PFSK-1 (cell line): ENCODE measurements around the gene RAD51B.

Experiments
- FOXP2 ChIP-seq: optimal IDR thresholded peaks from 2 replicates; pipeline ENCODE3; 2011; ENCODE audit warnings: borderline replicate concordance, control low read depth, inconsistent platforms; ENCODE audit not compliant: insufficient read depth; ENCODE audit errors: extremely low read length, extremely low read depth
- POLR2AphosphoS5 ChIP-seq: IDR thresholded peaks from 2 replicates; pipeline ENCODE4 v1.6.1; 2012; ENCODE audit warnings: low read depth, mild to moderate bottlenecking, control low read depth, low read length, moderate library complexity
- SIN3A ChIP-seq: IDR thresholded peaks from 2 replicates; pipeline ENCODE4 v1.6.1; 2012; ENCODE audit warnings: mild to moderate bottlenecking, low read length, moderate library complexity, borderline replicate concordance; ENCODE audit not compliant: insufficient read depth
- TAF1 ChIP-seq: IDR thresholded peaks from 2 replicates; pipeline ENCODE4 v1.6.1; 2012; ENCODE audit warnings: low read length, control low read depth, borderline replicate concordance; ENCODE audit not compliant: insufficient read depth
- TF ChIP-seq, protein P1 (sequence below), 2 experiments: IDR thresholded peaks; 2 replicates each; pipeline versions ENCODE4 v1.6.1 to v1.8.0; 2011 to 2012; ENCODE audit warnings: low read depth in 2 of 2, low read length in 2 of 2, control low read depth in 1 of 2, inconsistent platforms in 1 of 2, mild to moderate bottlenecking in 1 of 2, moderate library complexity in 1 of 2; ENCODE audit not compliant: insufficient read depth in 1 of 2

The RAD51B gene

DNA sequence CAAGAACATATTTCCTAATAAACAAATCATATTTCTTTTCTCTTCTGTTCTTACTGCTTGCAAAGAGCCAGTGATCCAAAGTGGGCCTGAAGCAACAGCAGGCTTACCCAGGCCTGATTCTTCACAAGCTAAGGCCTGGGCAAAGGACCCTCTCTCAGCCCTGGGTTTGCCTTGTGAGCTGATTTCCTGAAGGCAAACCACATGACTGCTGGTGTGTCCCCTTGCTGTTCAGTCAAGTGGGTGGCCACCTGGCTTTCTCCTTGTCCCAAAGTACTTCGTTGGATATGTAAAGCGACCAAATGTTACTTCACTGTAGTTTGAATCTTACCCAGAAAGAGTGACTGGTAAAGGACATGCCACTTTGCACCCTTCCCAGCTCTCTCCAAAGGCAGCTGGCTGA lies 580.4 kb downstream of the RAD51B start:
- TF ChIP-seq, protein P1, sequence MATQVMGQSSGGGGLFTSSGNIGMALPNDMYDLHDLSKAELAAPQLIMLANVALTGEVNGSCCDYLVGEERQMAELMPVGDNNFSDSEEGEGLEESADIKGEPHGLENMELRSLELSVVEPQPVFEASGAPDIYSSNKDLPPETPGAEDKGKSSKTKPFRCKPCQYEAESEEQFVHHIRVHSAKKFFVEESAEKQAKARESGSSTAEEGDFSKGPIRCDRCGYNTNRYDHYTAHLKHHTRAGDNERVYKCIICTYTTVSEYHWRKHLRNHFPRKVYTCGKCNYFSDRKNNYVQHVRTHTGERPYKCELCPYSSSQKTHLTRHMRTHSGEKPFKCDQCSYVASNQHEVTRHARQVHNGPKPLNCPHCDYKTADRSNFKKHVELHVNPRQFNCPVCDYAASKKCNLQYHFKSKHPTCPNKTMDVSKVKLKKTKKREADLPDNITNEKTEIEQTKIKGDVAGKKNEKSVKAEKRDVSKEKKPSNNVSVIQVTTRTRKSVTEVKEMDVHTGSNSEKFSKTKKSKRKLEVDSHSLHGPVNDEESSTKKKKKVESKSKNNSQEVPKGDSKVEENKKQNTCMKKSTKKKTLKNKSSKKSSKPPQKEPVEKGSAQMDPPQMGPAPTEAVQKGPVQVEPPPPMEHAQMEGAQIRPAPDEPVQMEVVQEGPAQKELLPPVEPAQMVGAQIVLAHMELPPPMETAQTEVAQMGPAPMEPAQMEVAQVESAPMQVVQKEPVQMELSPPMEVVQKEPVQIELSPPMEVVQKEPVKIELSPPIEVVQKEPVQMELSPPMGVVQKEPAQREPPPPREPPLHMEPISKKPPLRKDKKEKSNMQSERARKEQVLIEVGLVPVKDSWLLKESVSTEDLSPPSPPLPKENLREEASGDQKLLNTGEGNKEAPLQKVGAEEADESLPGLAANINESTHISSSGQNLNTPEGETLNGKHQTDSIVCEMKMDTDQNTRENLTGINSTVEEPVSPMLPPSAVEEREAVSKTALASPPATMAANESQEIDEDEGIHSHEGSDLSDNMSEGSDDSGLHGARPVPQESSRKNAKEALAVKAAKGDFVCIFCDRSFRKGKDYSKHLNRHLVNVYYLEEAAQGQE (IDR thresholded peaks at IDR 0.05; ENCODE audit: insufficient read depth in 1 of 2, low read depth in 2 of 2, low read length in 2 of 2), result no peak
- no peak for TF ChIP-seq POLR2AphosphoS5
- no peak for TF ChIP-seq SIN3A
- no peak for TF ChIP-seq FOXP2
- TF ChIP-seq TAF1, result no peak

DNA sequence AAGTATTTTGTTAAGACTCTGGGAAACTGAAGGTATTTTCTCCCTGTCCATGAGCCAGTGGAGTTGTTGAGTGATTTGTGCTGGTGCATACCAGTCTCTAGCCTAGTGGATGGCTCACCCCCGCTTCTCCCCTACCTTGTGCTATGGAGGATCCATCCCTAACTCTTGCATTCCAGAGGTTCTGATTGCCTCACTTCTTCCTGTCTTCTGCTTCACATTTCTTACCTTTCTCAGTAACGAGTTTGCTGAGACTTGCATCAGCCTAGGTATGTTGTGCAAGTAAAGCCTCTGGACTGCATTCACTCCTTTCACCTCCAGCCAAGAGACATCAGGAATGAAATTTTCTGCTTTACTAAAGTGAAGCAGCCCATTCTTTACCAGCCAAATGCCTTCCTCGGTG lies 581.7 kb downstream of the RAD51B start:
- TF ChIP-seq POLR2AphosphoS5 (no peak), TAF1 (no peak), SIN3A (no peak), FOXP2 (no peak)
- TF ChIP-seq, protein P1 (IDR thresholded peaks at IDR 0.05; ENCODE audit: insufficient read depth in 1 of 2, low read depth in 2 of 2, low read length in 2 of 2), result no peak

DNA sequence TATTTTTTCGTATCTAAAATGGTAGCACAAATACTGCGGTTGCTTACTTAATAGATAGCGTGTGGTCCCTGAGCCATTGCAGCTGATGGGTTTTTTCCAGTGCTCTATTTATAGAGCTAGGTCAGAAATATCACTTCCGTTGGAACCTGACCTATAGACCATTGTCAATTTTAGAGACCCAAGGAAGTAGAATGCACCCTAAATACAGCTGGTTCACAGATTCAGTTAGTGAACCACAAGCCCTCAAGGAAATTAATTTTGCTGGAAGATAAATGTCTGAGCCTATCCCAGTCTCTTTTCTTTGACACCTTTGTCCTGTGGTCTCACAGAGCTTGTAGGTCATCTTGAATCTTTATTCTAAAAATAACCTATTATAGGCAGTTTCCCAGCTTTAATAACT lies 582.3 kb downstream of the RAD51B start:
- TF ChIP-seq SIN3A, result no peak
- TF ChIP-seq, protein P1 (IDR thresholded peaks at IDR 0.05; ENCODE audit: insufficient read depth in 1 of 2, low read depth in 2 of 2, low read length in 2 of 2), result no peak
- TF ChIP-seq POLR2AphosphoS5, result no peak
- TF ChIP-seq FOXP2, result no peak

DNA sequence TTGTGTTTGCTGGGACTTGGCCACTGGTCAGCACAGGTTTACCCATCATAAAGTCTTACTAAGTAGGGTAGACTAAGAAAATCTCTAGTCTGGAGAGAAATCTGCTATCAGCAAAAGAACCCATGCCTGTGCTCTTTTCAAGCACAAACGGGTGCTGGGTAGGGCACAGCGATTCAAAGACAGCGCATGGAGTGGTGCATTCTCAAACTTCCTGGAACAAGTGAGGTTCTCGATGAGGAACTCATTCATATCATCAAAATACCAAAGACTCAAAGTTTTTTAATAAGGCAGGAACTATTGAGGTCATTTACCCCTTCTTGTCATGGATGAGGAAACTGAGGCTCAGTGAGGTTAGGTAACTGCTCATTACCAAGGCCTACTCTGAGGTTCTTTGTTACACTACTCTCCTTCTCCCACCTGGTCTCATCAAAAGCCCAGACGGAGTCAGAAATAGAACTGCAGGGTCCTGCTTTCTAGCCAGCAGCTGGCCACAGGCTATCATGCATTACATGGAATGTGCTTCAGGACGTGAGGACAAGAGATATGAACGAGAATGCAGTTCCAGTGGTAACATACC lies 583.0 kb downstream of the RAD51B start:
- TF ChIP-seq POLR2AphosphoS5 (no peak), FOXP2 (no peak), TAF1 (no peak), SIN3A (no peak)
- TF ChIP-seq, protein P1 (IDR thresholded peaks at IDR 0.05; ENCODE audit: insufficient read depth in 1 of 2, low read depth in 2 of 2, low read length in 2 of 2), result no peak
